Esophagus muscularis mucosa (tissue), 4 donors: ENCODE measurements around the gene COIL. TPM values are rescaled to one million over a fixed set of nuclear protein-coding genes. Genes with fewer than 3 reads are reported as not detected.

ENCODE experiments used
- DNase-seq: peaks from one replicate; pipeline ENCODE4 v3.0.0-alpha.2; 2017; ENCODE audit errors: extremely low spot score
- H3K27ac ChIP-seq, 4 donors: fragments of 200-600 bp; sonication (generic); replicated peaks in 1 of 4; 1 replicate in 3 of 4; 2 replicates in 1 of 4; pipeline ENCODE4 v1.5.1; 2016 to 2019; ENCODE audit warnings: mild to moderate bottlenecking in 1 of 4
- H3K27me3 ChIP-seq, 4 donors: fragments of 200-600 bp; sonication (generic); one replicate each; pipeline versions ENCODE4 v1.5.1 to v1.6.0; 2016 to 2019
- H3K36me3 ChIP-seq, 4 donors: fragments of 200-600 bp; sonication (generic); one replicate each; pipeline ENCODE4 v1.5.1; 2016 to 2019
- H3K4me1 ChIP-seq, 4 donors: fragments of 200-600 bp; sonication (generic); one replicate each; pipeline ENCODE4 v1.5.1; 2016 to 2019
- H3K4me3 ChIP-seq, 4 donors: fragments of 200-600 bp; sonication (generic); 1 replicate in 2 of 4; 2 replicates in 2 of 4; pipeline ENCODE4 v1.5.1; 2016 to 2019; ENCODE audit warnings: mild to moderate bottlenecking in 4 of 4, moderate library complexity in 1 of 4
- H3K9me3 ChIP-seq, 4 donors: fragments of 200-600 bp; sonication (generic); 1 replicate in 3 of 4; 2 replicates in 1 of 4; pipeline ENCODE4 v1.5.1; 2016 to 2019
- CTCF ChIP-seq, 3 experiments: fragments of 200-600 bp in 2 of 3; fragments of 450-650 bp in 1 of 3; sonication (generic) in 2 of 3; IDR thresholded peaks; one replicate each; pipeline ENCODE4 v1.5.1; 2017 to 2019; ENCODE audit warnings: antibody characterized with exemption in 3 of 3, mild to moderate bottlenecking in 2 of 3, moderate library complexity in 1 of 3
- EP300 ChIP-seq: sonication (generic); formaldehyde crosslinking; IDR thresholded peaks from one replicate; pipeline ENCODE4 v1.6.1; 2017; ENCODE audit warnings: antibody characterized with exemption
- POLR2A ChIP-seq: fragments of 450-650 bp; IDR thresholded peaks from one replicate; pipeline ENCODE4 v1.6.1; 2017; ENCODE audit warnings: antibody characterized with exemption, moderate library complexity, mild to moderate bottlenecking, low read depth
- POLR2AphosphoS5 ChIP-seq, 2 donors: sonication (generic); formaldehyde crosslinking; IDR thresholded peaks; one replicate each; pipeline ENCODE4 v1.6.1; 2017; ENCODE audit warnings: antibody characterized with exemption in 2 of 2
- WGBS: methylation state at CpG from one replicate; pipeline ENCODE4 v1.1.5; 2018; 5-methylcytosine and 5-hydroxymethylcytosine counted together
- intact Hi-C: fragments of 100-400 bp; cut with DNase I; formaldehyde crosslinking; loops from one replicate; pipeline ENCODE4 v1.15.1; 2023
- total RNA-seq, 4 donors: library from RNA; depleted of rRNA; stranded (reverse); fragments of >200 nt; gene quantifications; one replicate each; pipeline versions ENCODE4 v1.1.0 to v1.2.1, GENCODE V29; 2016

The COIL gene, protein sequence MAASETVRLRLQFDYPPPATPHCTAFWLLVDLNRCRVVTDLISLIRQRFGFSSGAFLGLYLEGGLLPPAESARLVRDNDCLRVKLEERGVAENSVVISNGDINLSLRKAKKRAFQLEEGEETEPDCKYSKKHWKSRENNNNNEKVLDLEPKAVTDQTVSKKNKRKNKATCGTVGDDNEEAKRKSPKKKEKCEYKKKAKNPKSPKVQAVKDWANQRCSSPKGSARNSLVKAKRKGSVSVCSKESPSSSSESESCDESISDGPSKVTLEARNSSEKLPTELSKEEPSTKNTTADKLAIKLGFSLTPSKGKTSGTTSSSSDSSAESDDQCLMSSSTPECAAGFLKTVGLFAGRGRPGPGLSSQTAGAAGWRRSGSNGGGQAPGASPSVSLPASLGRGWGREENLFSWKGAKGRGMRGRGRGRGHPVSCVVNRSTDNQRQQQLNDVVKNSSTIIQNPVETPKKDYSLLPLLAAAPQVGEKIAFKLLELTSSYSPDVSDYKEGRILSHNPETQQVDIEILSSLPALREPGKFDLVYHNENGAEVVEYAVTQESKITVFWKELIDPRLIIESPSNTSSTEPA
- total RNA-seq: 10 to 100 TPM in 3 of 4 donors, 1 to 10 TPM in 1; 9.9 to 13.3 (median 11.4) TPM

DNA sequence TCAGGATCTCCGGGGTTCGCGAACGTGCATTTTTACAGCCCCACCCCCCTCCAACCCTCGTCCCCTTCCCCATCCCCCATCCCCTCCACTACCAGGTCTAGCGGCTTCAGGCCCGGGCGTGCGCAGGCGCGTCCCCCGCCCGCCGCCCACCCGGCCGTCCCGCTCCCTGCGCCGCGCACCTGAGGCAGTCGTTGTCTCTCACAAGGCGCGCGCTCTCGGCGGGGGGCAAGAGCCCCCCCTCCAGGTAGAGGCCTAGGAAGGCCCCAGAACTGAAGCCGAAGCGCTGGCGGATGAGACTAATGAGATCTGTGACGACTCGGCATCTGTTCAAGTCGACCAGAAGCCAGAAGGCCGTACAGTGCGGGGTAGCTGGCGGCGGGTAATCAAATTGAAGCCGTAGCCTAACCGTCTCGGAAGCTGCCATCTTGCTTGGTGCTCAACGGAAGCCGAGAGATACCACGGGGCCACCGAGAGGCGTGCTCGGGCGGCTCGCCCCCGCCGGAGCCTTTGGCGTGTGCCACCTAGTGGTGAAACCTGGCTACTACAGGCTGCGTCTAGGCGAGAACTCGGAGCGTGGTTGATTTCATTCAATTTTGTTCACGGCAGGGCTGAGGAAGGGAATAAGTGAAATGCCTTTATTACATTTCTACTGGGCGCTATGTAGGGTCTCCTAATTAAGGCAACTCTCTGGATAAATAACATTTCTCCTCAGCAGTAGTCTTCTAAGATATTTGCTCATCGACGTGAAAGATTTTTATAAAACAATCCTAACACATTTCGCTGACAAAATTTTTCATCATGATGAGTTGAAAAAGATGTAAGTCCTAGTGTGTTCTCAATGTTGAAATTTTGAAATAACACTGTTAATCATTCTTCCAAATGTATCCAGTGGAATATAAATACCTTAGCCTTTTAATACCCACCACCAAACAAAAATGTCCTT, at the start of gene COIL:
COIL (minus strand) TSS at position 455 of the 943 bp plus-strand sequence; CDS start at position 424, 31 bp downstream.
- H3K36me3 ChIP-seq: no peaks in the 10 kb centered on the region
- H3K9me3 ChIP-seq: no peaks in the 10 kb centered on the region
- 14% methylated on average over 16 of the region's 59 CpGs for WGBS
- H3K4me3 ChIP-seq: peak within 1 kb of the TSS; percentile 80 to 95 (median 86)
- intact Hi-C loops: no loop called here
- peak within 1 kb of the TSS; percentile 87 to 94 (median 90) for H3K27ac ChIP-seq
- H3K4me1 ChIP-seq: peaks cover 15 to 27% (median 20%) of the 10 kb centered on the region in 4 donors
- no peaks in the 10 kb centered on the region for H3K27me3 ChIP-seq
- TF ChIP-seq POLR2A (no peak), POLR2AphosphoS5 (IDR thresholded peaks at IDR 0.05) (peak; percentile 76 to 92), CTCF (IDR thresholded peaks at IDR 0.05) (peak in 2 of 3 experiments; percentile 99 to 100)
- DNase-seq: peak; percentile 96

DNA sequence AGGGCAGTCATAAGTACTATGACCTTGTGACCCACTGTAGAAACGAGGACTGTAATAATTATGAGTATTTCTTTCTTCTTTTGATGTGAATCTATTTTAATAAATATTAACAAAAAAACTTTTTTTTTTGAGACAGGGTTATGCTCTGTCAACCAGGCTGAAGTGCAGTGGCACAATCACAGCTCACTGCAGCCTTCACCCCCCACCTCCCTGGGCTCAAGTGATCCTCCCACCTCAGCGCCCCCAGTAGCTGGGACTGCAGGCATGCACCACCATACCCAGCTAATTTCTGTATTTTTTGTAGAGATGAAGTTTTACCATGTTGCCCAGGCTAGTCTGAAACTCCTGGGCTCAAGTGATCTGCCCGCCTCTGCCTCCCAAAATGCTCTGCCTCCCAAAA, 49.6 kb upstream of the COIL start:
- 67% methylated on average over 3 of the region's 3 CpGs for WGBS
- no peaks in the 10 kb centered on the region for H3K9me3 ChIP-seq
- no peaks in the 10 kb centered on the region for H3K27me3 ChIP-seq
- no peak overlapping the region for H3K4me3 ChIP-seq
- H3K27ac ChIP-seq: no peak overlapping the region
- no peak for TF ChIP-seq EP300
- no peak for TF ChIP-seq CTCF (IDR thresholded peaks at IDR 0.05)
- no peak for TF ChIP-seq POLR2A
- no peak for TF ChIP-seq POLR2AphosphoS5 (IDR thresholded peaks at IDR 0.05)
- DNase-seq: no peak
- intact Hi-C loops: no loop called here
- peaks cover 0 to 18% (median 15%) of the 10 kb centered on the region in 4 donors for H3K36me3 ChIP-seq
- peaks cover 0 to 26% (median 16%) of the 10 kb centered on the region in 4 donors for H3K4me1 ChIP-seq

- Histone ChIP-seq H3K9me3 (no peaks in the 10 kb centered on the region), H3K27ac (no peak overlapping the region), H3K4me3 (no peak overlapping the region), H3K27me3 (no peaks in the 10 kb centered on the region), H3K4me1 (peaks cover 0 to 31% (median 18%) of the 10 kb centered on the region in 4 donors), H3K36me3 (peaks cover 0 to 21% (median 17%) of the 10 kb centered on the region in 4 donors)
- intact Hi-C loops: loop anchor here (5.0 kb wide), 2 partner anchors 42 to 102 kb away; no protein-coding TSS in a partner anchor
- DNase-seq: no peak
- WGBS: 43% methylated on average over 7 of the region's 7 CpGs
- TF ChIP-seq POLR2A (no peak), POLR2AphosphoS5 (IDR thresholded peaks at IDR 0.05) (no peak), CTCF (IDR thresholded peaks at IDR 0.05) (peak; percentile 39 to 74 (median 44)), EP300 (no peak)
Measured at GRCh38 chr17:57009737-57010445, 49.0 kb upstream of the COIL start.

- TF ChIP-seq POLR2A (no peak), CTCF (IDR thresholded peaks at IDR 0.05) (no peak), POLR2AphosphoS5 (IDR thresholded peaks at IDR 0.05) (no peak), EP300 (no peak)
- Histone ChIP-seq H3K27me3 (no peaks in the 10 kb centered on the region), H3K27ac (no peak overlapping the region), H3K9me3 (no peaks in the 10 kb centered on the region), H3K4me1 (peaks cover 0 to 31% (median 18%) of the 10 kb centered on the region in 4 donors), H3K4me3 (no peak overlapping the region), H3K36me3 (peaks cover 0 to 29% (median 20%) of the 10 kb centered on the region in 4 donors)
- intact Hi-C loops: loop anchor here (5.0 kb wide), 2 partner anchors 43 to 103 kb away; no protein-coding TSS in a partner anchor
- 78% methylated on average over 2 of the region's 2 CpGs for WGBS
- DNase-seq: no peak
Measured at GRCh38 chr17:57008958-57009357, 48.1 kb upstream of the COIL start.
